ENCODE measurements around the gene WDR75.
"Not testable (repeated sequence)": the region's sequence is repeated elsewhere in the genome, so short reads cannot be mapped to it uniquely, and the experiment has no call there.

WDR75 gene

GRCh38 chr2:189440947-189441708 lies at the start of gene WDR75:
TSS of gene WDR75 (plus strand) at chr2:189441474. CDS start at chr2:189441493, 19 bp downstream.
- intact Hi-C loops (cut with DNase I), result no loop called here
- DNase-seq, result peak; percentile 87 to 98 (median 94)

DNA sequence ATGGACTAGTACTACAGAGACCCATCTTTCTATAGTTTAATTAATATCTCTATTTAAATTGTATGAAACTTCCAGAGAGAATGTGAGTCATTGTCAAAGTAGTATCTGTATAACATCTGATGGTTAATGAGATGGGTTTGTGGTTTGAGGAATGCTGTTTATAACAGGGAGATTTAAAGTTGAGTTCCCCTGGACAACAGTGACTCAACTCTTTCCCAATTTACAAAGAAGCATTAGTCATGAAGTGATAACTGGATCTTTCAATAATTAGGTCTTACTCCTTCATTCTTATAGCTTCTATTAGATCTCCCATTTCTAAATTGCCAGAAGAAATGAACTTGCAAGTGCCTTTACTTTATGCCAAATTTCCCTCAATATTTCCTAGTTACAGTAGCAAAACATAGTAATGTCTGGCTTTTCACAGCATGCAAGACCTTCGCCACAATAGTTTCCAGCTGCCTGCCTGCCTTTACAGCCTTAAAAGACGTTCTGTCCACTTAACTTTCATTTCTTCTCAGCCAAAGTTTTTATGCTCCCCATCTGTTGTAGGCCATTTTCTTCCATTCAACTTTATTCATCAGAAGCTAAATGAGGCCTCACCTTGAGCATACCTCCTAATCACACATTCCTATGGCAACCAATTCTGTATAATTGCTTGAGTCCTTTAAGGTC lies 47.7 kb upstream of the WDR75 start:
- intact Hi-C loops (cut with DNase I), result no loop called here
- no peak for DNase-seq

- DNase-seq, result no peak
- intact Hi-C loops (cut with DNase I), result no loop called here
Observed at GRCh38 chr2:189394525-189394924, 46.7 kb upstream of the WDR75 start.

DNA sequence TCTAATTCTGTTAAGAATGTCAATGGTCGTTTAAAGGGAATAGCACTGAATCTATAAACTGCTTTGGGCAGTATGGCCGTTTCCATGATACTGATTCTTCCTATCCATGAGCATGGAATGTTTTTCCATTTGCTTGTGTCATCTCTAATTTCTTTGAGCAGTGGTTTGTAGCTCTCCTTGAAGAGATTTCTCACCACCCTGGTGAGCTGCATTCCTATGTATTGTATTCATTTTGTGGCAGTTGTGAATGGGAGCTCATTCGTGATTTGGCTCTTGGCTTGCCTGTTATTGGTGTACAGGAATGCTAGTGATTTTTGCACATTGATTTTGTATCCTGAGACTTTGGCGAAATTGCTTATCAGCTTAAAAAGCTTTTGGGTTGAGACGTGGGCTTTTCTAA lies 38.3 kb upstream of the WDR75 start:
- DNase-seq, result no peak
- intact Hi-C loops (cut with DNase I), result no loop called here

- no peak for DNase-seq
- intact Hi-C loops (cut with DNase I), result no loop called here
Observed at GRCh38 chr2:189406586-189407233, 34.6 kb upstream of the WDR75 start.

DNA sequence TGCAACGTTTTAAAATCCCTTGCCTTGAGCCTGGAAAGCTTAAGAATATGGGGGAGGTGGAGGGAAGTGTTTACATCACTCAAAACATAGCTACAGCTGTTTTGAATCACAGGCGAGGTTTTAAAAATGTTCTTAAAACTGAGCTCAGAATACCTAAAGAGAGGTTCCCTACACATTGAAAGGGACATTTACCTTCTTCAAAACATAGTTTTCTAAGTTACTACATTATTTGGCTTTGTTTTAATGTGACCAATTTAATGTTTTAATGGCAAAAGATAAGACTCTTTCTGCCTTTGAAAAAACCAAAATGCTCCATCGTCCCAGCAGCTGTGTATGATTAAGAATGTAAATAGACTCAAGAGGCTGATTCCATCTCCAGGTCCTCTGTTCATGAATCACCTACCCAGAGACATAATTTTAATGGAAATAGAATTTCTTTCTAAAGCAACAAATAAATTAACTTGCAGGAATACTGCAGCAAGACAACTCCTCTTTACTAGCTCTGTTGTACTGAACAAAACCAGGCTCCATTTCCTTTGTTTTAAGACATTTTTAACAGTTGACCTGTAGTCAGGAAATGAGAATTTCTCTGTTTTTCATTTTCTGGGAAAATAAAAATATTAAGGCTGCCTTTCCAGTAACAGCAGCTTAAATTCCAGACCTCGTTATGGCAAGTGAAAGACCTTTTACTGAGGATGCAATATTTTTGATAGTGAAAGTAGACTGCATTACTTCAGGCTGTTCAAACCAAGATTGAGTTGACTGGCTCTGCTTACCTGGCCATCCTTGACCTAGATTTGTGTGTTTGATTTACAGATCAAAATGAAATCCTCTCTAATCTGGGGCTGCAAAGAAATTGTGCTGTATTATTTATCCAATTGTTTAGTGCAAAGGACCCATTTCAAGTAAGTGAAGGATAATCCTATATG lies 33.7 kb upstream of the WDR75 start:
- intact Hi-C loops (cut with DNase I), result no loop called here
- no peak for DNase-seq

DNA sequence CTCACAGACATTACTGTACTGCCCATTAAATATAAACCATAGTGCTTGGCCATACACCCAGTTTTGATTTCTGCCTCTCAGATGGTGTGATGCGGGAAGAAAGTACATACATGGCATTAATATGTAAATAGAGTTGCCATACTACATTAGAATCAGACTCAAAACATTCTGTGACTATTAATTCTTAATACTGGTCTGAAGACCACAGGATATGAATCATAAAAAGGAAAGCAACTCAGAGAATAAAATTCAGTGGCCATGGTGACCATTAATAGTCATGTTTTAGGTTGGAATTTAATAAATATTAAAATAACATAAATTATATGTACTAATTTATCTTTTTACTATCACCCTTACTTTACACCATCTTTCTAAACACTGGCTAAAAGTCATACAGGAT lies 33.0 kb upstream of the WDR75 start:
- intact Hi-C loops (cut with DNase I), result no loop called here

GRCh38 chr2:189409131-189409530 lies 32.1 kb upstream of the WDR75 start:
- intact Hi-C loops (cut with DNase I), result no loop called here
- no peak for DNase-seq

More for the DNA sequence above, 33.0 kb upstream of the WDR75 start:
- no peak for DNase-seq

GRCh38 chr2:189409647-189410046 lies 31.6 kb upstream of the WDR75 start:
- no peak for DNase-seq
- intact Hi-C loops (cut with DNase I), result loop anchor here (5.0 to 10.0 kb wide), 2 partner anchors 315 to 892 kb away; no protein-coding TSS in a partner anchor

GRCh38 chr2:189411860-189412259 lies 29.4 kb upstream of the WDR75 start:
- DNase-seq, result no peak
- intact Hi-C loops (cut with DNase I), result loop anchor here (5.0 to 10.0 kb wide), 2 partner anchors 317 to 895 kb away; no protein-coding TSS in a partner anchor

GRCh38 chr2:189412330-189412953 lies 28.8 kb upstream of the WDR75 start:
- intact Hi-C loops (cut with DNase I), result loop anchor here (5.0 to 10.0 kb wide), 2 partner anchors 318 to 895 kb away; no protein-coding TSS in a partner anchor
- DNase-seq, result peak in 30 of 42 donors; percentile 7 to 74 (median 45)

GRCh38 chr2:189413249-189413648 lies 28.0 kb upstream of the WDR75 start:
- no peak for DNase-seq
- intact Hi-C loops (cut with DNase I), result loop anchor here (5.0 to 10.0 kb wide), 2 partner anchors 318 to 896 kb away; no protein-coding TSS in a partner anchor

DNA sequence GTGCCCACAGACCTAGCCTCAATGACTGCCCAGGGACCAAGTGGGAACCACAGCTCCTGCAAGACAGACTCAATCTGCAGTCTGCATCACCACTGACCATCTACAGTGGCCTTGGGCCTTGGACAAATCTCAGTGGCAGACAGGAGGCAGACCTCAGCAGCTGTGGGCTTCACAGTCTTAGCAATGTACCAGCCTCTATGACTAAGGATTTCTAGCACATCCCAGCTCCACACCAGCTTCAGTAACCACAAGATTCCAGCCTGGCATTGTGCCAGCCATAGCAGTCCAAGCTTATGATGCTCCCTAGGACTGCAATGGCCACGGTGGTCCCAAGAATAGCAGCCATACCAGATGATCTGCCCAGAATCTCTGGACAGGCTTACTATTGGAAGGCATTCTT lies 19.6 kb upstream of the WDR75 start:
- no peak for DNase-seq
- intact Hi-C loops (cut with DNase I), result no loop called here

DNA sequence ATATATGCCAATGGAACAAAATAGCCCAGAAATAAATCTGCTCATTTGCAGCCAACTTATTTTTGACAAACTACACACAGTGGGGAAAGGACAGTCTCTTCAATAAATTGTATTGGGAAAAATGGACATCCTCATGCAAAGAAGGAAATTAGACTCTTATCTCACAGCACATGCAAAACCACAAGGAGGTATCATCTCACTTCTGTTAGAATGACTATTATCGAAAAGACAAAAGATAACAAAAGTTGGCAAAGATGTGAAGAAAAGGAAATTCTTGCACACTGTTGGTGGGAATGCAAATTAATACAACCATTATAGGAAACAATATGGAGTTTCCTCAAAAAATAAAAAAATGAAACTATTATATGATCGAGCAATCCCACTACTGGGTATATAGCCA lies 16.3 kb upstream of the WDR75 start:
- intact Hi-C loops (cut with DNase I), result no loop called here
- no peak for DNase-seq

- intact Hi-C loops (cut with DNase I), result no loop called here
Observed at GRCh38 chr2:189425676-189426075, 15.6 kb upstream of the WDR75 start.

DNA sequence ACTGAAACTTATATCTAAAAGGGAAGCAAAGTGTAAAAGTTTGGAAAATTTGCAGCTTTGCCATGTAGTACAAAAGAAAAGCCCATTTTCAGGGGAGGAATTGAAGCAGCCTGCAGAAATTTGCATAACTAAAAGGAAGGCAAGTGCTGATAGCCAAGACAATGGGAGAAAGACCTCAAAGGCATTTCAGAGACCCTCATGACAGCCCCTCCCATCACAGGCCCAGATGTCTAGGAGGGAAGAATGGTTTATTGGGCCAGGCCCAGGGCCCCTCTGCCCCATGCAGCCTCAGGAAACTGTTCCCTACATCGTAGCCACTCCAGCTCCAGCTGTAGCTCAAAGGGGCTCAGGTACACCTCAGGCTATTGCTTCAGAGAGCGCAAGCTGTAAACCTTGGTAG lies 14.4 kb upstream of the WDR75 start:
- intact Hi-C loops (cut with DNase I), result no loop called here
- no peak for DNase-seq

More at GRCh38 chr2:189425676-189426075, 15.6 kb upstream of the WDR75 start:
- DNase-seq, result no peak

DNA sequence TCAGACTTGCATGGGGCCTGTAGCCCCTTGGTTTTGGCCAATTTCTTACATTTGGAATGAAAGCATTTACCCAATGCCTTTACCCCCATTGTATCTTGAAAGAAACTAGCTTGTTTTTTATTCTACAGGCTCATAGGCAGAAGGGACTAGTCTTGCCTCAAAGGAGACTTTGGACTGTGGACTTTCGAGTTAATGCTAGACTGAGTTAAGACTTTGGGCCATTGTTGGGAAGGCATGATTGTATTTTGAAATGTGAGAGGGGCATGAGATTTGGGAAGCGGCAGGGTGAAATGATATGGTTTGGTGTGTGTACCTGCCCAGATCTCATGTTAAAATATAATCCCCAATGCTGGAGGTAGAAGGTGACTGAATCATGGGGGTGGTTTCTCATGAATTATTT lies 13.4 kb upstream of the WDR75 start:
- intact Hi-C loops (cut with DNase I), result no loop called here
- no peak for DNase-seq

DNA sequence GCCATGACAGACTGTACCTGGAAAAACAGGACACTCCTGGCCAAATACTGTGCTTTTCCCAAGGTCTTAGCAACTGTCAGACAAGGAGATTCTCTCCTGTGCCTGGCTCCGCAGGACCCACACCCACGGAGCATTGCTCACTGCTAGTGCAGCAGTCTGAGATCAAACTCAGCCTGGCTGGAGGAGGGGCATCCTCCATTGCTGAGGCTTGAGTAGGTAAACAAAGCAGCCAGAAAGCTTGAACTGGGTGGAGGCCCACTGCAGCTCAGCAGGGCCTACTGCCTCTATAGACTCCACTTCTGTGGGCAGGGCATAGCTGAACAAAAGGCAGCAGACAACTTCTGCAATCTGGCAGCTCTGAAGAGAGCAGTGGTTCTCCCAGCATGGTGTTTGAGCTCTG lies 10.8 kb upstream of the WDR75 start:
- intact Hi-C loops (cut with DNase I); DNase-seq: not testable (repeated sequence)
